GM20000 (cell line): ENCODE results near the gene PAK6.

Experiments
- DNase-seq: peaks from one replicate; pipeline ENCODE4 v3.0.0; 2012; ENCODE audit warnings: low spot score
- TF ChIP-seq, protein P1 (sequence below): IDR thresholded peaks from 2 replicates; pipeline ENCODE4 v1.5.1; 2012; ENCODE audit warnings: mild to moderate bottlenecking, control low read depth; ENCODE audit errors: extremely low read depth, missing control alignments

The PAK6 gene

DNA sequence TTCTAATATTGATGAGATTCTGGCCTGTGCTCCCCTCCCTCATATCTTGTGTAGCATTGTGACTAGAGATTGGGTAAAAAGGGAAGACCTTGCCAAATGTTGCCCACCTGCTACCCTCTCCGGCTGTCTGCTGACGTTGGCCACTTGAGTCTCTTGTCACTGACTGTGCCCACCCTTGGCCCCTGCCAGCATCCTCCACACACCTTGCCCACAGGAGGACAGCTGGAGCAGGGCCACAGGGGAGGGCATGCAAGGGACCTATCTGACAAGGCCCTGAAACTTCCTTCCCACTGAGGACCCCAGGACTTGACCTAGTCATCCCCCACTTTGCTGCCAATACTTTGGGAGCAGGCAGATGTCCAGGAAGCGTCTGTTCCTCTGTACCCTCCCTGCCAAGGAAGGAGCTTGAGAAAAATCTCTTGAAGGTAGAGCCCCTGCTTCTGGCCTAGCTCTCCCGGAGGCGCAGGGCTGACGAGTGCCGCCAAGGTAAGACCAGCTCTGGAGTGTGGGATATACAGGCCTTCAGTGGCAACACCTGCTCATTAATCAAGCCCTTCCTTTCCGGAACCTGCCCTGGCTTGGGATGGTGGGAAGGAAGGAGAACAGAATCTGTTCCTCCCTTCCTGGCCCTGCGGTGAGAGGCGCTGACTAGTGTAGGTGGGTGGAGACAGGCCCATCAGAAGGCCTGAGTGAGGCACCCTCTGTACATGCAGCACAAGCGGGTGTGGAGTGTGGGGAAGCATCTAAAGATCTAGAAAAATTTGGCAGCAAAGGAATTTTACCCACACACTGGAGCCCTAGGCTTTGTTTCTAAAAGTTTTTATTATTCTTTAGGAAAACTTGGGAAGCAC is 4.9 kb upstream of the PAK6 start:
- TF ChIP-seq, protein P1, sequence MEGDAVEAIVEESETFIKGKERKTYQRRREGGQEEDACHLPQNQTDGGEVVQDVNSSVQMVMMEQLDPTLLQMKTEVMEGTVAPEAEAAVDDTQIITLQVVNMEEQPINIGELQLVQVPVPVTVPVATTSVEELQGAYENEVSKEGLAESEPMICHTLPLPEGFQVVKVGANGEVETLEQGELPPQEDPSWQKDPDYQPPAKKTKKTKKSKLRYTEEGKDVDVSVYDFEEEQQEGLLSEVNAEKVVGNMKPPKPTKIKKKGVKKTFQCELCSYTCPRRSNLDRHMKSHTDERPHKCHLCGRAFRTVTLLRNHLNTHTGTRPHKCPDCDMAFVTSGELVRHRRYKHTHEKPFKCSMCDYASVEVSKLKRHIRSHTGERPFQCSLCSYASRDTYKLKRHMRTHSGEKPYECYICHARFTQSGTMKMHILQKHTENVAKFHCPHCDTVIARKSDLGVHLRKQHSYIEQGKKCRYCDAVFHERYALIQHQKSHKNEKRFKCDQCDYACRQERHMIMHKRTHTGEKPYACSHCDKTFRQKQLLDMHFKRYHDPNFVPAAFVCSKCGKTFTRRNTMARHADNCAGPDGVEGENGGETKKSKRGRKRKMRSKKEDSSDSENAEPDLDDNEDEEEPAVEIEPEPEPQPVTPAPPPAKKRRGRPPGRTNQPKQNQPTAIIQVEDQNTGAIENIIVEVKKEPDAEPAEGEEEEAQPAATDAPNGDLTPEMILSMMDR = no peak
- DNase-seq = no peak

DNA sequence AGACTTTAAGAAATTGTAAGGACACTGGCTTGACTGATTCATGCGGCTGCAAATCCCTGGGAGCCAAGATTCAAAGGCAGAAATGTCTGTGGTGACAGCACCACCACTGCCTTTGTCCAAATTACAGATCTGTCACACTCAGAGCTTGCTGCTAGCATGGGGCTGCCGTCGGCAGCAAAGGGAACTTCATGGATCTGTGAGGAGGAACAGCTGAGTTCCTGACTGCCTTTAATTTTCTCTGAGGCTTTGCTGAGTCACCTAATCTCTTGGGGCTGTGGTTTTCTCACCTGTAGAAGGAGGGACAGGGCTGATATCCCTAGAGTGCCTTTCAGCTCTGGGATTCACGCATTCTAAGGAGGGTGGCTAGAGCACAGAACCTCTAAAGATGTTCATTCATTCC is 4.1 kb upstream of the PAK6 start:
- DNase-seq = no peak
- TF ChIP-seq, protein P1 = no peak

DNA sequence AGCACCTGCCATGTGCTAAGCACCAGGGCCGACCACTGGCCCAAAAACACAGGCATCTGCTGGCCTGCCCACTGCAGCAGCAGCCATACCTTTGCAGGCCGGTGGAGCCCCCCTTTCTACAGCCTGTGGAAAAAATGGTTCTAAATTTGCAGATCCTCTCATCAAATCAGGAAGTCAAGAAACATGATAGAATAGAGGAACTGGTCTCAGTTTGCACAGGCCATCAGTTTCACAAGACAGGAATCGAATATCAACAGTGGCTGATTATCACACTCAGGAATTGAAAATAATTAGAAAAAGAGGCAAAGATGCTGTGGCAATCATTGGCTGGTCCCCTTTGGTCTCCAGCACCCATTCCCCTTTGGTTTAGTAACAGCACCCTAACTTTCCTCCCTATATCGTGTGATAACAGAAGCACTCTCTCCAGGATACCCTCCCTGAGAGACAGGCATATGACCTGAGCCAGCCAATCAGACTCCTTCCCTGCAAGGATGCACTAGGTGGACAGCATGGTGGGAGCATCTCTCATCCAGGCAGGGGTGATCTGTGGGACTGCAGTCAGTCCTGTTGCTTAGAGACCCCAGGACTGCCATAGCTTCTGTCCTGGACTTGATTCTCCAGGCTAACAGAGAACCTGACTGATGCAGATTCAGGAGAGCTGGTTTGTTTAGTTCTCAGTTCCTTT is 3.5 kb upstream of the PAK6 start:
- DNase-seq = peak; percentile 30
- TF ChIP-seq, protein P1 = no peak

GRCh38 chr15:40239404-40239692 is 485 bp downstream of the PAK6 start:
- TF ChIP-seq, protein P1 = no peak
- no peak for DNase-seq

GRCh38 chr15:40239693-40240618 is 1.1 kb downstream of the PAK6 start:
- TF ChIP-seq, protein P1 = no peak
- peak; percentile 37 for DNase-seq

GRCh38 chr15:40240619-40241221 is 1.9 kb downstream of the PAK6 start:
- TF ChIP-seq, protein P1 = no peak
- DNase-seq = peak; percentile 22
